ENCODE data around the gene ZNF48. TPM values are rescaled to one million over a fixed set of nuclear protein-coding genes. Genes with fewer than 3 reads are reported as not detected.

ZNF48 gene
- total RNA-seq, 1 donor from 2014 or later = 11.8 TPM

DNA sequence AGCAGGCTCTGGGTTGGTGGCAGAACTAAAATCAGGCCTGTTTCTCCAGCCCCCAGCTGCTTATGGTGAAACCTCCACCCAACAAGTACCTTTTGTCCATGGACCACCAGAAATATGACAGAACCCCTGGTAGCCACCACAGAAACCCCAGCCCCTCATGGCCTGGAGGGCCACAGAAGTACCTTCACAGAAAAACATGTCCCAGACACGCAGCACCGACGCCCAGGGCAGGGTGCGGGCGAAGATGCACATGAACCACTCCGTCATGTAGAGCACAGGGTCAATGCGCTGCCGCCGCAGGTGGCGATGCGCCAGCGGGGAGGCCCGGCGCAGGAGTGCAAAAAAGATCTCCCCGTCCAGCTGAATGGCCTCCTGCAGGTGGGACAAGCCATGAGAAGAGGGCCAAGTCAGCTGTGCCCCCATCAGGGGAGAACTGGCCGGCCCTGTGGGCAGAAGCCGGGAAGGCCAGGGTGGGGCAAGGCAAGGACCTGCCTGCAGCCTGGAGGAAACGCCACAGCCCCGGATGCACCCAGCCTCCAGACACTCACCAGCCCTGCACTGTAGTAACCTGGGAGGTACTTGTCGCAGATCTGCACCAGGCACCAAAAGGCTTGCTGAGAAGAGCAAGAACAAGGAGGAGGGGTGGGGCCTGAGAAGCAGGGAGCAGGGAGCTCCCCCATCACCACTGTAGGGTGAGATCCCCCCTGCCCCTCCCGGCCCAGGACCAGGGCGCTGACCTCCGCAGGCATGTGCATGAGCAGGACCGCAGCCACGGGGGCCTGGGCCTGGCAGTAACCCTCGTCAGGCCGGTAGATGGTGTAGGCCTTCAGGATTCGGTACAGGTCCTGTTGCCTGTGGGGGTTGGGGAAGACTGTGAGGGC lies 36.0 kb upstream of the ZNF48 start:
- no peak for DNase-seq (ENCODE audit: low spot score)

DNA sequence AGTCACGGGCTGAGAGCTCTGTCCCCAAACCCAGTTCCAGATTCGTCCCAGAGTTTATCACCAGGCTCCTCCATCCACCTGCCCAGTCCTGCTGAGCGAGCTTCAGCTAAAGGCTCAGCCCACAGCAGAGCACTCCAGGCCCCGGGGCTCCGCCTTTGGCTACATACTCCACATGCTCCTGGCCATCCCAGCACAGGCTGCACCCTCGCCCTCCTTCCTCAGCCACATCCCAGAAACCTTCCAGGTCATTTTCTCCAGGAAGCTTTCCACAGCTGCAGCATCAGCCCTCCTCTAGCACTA lies 35.4 kb upstream of the ZNF48 start:
- DNase-seq (ENCODE audit: low spot score) = no peak

DNA sequence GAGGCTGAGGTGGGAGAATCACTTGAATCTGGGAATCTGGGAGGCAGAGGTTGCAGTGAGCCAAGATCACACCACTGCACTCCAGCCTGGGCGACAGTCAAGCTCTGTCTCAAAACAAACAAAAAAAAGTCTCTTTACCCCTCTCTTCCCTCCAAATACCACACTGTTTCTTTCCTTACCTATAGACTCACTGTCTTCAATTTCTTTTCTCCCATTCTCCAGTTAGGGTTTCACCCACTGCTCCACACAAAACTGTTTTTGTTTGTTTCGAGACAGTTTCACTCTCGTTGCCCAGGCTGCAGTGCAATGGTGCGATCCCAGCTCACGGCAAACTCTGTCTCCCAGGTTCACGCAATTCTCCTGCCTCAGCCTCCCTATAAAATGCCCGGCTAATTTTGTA lies 34.0 kb upstream of the ZNF48 start:
- no peak for DNase-seq (ENCODE audit: low spot score)

DNA sequence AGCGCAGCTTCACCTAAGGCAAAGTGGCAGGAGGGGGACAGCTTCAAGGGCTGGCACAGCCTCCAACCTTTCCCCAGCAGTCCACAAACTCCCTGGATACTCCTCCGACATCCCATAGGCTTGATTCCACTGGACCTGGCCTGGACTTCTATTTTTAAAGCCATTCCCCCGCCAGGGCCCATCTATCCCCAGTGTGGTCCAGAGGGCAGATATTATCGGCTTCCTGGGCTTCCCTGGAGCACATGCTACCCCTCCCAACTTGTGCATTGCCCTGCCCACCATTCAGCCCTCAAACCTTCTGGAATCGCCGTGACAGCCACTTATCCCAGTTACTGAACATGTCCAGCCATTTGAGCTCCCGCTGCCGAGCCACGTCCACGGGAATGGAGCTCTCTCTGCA lies 30.0 kb upstream of the ZNF48 start:
- no peak for DNase-seq (ENCODE audit: low spot score)

DNA sequence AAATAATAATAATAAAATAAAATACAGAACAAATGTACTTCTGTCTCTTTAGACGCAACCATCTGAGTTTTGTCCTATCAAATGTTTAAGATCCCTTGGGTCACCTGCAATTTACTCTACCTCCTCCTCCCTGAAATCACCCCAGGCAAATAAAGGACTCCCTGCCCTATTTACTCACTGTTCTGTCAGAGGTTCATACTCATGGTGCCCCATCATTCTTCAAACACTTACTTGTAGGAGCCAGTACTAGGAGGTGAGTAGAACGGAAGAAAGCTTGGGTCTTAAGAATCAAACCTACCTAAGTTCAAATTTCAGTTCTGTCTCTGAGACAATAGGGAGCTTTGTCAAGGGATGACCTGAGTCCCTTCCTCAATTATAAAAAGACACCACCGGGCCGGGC lies 28.7 kb upstream of the ZNF48 start:
- no peak for DNase-seq (ENCODE audit: low spot score)

DNA sequence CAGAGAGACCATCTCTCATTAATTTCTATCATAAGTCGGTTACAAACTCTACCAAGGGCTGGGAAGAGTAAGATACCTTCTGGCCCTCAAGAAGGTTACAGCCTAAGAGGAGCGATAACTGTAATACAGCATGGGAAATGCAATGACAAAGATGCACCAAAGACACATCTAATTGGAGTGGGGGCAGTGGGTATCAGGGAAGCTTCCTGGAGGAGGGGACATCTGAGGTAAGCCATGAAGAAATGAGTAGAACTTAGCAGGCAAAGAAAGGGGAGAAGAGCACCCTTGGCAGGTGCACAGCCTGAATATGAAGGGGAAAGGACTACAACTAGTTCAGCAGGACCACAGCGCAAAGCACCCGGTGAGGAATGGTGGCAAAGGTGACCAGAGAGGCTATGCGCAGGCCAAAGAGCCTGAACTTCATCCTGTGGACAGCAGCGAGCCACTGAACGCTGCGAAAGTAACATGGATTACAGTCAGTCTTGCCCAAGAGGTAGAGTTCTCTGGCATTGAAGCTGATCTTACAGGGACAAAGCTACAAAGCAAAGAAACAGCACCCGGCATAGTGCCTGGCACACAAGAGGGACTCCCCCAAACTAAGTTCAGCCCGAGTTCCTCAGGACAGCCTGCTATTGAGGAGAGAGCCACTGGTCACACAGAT lies 27.7 kb upstream of the ZNF48 start:
- DNase-seq (ENCODE audit: low spot score) = no peak

DNA sequence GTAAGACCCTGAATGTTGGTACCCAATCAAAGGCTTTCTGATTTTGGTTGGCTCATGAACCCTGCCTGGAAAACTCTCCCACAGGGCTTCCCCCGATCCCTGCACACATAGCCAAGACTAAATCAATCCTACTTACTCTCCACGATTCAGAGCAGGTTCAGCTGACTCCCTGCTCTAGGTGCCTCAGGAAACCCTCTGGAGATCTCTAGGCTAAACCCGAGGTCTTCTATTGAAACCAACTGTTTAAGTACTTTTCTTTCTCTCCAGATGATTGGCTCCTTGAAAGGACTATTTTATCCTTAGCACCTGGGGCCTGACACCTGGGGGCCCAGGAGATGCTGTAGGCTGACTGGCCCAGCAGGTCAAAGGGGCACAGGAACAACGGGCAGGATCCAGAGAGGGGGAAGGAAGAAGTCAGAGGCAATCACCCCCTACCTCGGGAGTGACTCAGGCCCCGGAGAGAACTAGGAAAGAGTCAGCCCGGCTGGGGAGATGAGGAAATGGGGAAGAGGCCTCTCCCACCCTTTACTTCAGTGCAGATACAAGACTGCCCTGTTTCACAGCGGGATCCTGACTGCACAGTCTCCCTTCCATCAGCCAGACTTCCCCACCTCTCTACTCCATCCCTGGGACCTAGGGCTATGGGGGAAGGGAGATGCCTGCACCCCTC lies 27.0 kb upstream of the ZNF48 start:
- no peak for DNase-seq (ENCODE audit: low spot score)

DNA sequence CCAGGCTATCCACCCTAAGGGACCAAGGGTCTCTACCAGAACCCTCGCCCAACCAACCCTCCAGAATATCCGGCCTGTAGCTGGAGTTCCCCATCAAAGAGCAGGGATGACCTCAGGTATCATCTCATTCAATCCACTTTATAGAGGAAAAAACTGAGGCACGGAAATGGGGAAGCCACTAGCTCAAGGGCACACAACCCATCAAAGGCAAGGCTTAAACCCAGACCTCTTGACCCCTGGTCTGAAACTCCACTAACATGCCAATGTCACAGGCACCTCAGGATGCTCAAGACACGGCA lies 26.5 kb upstream of the ZNF48 start:
- DNase-seq (ENCODE audit: low spot score) = no peak

DNA sequence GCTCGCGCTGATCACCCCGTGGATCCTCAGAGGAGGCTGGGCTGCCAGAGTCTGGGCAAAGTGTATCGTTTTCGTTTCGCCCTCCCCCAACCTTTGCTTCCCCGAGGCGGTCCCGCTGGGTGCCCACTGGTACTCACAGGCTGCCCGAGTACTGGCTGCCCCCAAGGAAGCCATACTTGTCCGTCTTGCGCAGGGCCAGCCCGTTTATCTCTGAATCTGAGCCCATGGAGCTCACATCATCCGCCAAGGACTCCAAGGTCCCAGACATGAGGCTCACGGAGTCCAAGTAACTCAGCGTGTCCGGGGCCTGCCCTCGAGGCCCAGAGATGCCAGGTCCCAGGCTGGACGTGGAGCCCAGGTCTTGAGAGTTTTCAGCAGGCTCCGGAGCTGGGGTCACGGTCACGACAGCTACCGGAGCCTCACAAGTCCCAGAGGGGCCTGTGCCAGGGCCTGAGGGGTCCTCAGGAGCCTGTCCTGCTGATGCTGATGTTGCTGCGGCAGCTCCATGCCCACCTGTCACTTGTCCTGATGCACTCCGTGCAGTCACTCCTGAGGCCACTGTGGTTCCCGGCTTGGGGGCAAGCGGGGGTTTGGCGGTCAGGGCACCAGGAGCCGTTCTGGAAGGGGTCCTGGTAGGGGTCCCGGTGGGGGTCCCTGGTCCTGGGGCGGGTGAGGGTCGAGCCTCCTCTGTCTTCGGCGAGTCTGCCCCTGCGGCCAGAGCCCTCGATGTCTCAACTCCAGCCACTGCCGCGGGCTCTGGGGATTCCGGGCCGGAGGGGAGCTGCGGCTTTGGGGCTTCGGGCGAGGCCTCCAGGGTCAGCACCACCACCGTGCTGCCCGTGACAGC lies 25.9 kb upstream of the ZNF48 start:
- no peak for DNase-seq (ENCODE audit: low spot score)

DNA sequence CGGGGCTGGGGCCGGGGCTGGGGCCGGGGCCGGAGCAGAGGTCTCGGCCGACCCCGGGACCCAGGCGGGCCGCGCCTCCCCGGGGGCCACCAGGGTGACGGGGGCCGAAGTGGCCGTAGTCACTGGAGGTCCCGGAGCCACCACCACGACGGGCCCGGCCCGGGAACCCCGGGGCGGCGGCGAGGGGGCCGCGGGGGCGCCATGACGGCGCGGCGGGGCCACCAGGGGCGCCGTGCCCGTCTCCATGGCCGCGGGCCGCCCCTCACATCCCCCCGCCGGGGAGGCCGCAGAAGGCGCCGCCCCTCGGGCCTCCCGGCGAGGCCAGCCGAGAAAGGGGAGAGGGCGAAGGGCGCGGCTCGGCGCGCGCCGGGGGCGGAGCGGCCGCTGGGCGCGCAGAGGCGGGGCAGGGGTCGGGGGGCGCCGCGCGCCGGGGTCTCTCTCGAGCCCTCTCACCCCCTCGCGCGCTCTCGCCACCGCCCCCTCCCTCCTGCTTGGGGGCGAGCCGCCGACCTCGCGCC lies 25.2 kb upstream of the ZNF48 start:
- no peak for DNase-seq (ENCODE audit: low spot score)

DNA sequence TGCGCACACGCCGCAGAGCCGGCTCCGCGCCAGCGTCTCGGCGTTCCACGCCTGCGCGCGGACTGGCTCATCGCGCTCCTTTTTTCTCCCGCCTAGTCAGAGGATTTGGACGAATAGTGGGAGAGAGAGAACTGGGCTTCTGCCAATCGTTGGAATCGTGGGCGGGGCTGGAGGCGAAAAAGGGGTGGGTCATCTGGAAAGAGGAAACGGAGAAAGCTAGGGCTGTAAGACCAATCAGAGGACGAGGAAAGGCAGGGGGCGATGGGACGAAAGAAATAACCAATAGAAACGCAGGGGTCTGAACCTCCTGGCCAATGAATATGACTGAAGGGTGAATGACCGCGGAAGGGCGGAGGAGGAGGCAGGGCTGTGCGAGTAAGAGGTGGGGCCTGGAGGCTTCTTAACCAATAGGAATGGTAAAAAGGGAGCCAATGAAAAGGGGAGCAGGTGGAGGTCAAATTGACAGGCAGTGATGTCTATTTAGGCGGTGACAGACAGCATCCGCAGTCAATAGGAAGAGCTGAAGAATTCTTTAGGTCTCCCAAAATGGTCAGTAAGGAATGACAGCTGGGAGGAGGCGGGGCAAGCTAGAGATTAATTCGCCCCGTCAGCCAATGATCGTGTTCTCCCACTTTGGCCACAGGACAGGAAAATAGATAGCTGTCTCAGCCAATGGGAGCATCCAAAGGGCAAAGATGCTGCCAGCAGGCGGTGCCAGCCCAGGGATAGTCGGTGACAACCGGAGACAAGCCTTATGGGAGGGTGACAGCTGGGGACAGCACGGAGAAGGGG lies 24.6 kb upstream of the ZNF48 start, which contains the start of gene TBC1D10B:
TBC1D10B (minus strand) TSS at position 39 of the 792 bp plus-strand sequence. CDS start 311 bp downstream, outside the sequence.
- peak; percentile 99 for DNase-seq (ENCODE audit: low spot score)

DNA sequence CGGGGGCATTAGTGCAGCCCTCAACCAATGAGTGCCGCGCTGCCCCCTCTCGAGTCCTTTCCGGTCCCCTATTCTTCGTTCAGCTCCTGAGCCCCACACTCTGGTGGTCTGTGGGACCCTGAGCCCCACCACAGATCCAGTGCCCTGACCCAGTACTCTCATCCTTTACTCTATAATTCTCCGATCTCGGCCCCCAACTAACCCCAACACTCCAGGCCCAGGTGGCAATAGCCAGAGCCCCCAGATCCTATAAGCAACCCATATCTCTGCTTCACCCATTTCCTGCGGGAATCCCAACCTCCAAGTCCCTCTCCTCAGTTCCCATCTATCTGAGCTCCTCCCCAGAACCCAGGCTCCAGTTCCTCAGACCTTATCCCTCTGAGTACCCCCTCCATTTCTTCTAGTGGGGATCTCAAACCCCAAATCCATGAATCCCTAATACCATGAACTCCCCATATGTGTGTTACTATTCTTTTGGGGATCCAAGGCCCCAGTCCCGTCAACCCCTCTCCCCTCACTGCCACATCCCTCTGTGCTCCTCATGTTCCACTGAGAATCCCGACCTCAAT lies 23.9 kb upstream of the ZNF48 start:
- DNase-seq (ENCODE audit: low spot score) = no peak

DNA sequence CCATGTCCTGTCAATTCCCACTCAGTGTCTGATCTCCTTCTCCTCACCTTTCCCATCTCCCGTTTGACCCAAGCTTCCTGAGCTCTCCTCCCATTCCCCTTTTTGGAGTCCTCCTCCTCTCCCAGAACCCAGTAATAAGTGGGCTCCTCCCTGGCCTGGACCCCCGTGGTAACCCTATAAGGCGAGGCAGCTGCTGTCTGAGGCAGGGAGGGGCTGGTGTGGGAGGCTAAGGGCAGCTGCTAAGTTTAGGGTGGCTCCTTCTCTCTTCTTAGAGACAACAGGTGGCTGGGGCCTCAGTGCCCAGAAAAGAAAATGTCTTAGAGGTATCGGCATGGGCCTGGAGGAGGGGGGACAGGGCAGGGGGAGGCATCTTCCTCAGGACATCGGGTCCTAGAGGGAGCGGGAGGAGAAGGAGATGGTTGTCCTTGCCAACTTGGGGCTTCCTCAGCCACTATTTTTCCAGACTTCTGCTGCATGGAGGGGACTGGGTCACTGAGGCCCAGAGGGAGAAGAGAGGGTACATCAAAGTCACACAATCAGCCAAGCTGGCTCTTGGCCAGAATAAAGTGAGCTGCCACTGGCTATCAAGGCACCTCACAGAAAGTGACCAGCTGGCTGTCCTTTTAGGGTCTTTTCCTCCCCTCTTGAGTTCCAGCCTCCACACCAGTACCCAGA lies 23.0 kb upstream of the ZNF48 start:
- no peak for DNase-seq (ENCODE audit: low spot score)

DNA sequence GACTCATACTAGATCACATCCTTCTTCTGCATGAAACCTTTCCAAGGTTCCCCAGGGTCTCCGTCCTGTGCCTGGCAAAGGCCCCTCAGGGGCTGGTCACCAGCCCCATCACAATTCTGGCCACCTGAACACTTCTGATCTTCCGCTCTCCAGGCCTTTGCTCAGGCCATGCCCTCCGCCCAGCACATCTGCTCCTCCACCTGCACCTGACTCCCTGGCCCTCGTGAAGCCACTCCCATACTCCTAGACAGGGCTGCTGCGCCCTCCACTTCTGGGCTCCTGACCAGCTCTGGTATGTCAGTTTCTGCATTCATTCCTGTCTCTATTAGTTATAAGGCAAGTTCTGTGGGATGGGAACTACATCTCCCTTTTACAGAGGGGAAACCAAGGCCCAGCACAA lies 22.5 kb upstream of the ZNF48 start:
- no peak for DNase-seq (ENCODE audit: low spot score)

DNA sequence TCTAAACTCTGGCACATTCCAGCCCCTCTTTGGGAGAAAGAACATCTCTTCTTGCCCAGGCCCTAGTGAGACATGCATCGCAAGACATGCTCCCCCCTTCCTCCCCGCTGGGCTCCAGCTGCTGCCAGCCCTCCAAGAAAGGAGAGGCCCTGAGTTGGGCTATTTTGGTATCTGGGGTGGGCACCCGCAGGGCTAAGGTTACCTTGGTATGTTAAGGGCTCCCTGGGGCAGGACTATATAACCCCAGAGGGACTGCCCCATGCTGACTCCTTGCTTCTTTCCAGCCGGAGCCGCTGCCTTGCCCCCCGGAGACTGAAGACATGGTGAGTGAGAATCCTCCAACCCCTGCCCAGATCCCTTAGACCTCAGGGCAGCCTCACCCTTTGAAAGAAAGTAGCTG lies 20.7 kb upstream of the ZNF48 start, which contains the start of gene MYL11:
MYL11 (plus strand) TSS at position 265 of the 400 bp plus-strand sequence; CDS start at position 321, 56 bp downstream.
- no peak for DNase-seq (ENCODE audit: low spot score)

DNA sequence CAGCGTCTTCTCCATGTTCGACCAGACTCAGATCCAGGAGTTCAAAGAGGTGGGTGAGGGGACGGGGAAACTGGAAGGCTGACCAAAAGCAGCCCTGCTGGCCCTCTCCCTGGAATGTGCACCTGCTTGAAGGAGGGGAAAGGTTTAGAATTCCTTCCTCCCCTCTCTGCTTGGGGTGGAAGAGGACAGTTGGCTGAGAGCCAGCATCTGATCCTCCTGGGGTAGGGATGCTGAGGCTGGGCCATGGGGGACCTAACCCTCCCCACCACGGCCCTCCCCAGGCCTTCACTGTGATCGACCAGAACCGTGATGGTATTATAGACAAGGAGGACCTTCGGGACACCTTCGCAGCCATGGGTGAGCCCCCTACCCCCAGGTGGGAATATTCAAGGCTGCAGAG lies 19.4 kb upstream of the ZNF48 start:
- no peak for DNase-seq (ENCODE audit: low spot score)

DNA sequence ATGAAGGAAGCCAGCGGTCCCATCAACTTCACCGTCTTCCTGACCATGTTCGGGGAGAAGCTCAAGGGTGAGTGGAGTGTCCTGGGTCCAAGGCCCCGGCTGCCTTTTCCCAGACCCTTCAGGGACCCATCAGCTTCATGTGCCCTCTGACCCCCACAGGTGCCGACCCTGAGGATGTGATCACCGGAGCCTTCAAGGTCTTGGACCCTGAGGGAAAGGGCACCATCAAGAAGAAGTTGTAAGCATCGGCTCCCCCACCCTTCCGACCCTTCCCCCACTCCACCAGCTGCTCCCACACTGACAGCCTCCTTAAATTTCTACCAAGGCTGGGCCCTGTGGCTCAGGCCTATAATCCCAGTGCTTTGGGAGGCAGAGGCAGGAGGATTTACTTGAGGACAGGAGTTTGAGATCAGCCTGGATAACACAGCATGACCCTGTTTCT lies 18.7 kb upstream of the ZNF48 start:
- no peak for DNase-seq (ENCODE audit: low spot score)

DNA sequence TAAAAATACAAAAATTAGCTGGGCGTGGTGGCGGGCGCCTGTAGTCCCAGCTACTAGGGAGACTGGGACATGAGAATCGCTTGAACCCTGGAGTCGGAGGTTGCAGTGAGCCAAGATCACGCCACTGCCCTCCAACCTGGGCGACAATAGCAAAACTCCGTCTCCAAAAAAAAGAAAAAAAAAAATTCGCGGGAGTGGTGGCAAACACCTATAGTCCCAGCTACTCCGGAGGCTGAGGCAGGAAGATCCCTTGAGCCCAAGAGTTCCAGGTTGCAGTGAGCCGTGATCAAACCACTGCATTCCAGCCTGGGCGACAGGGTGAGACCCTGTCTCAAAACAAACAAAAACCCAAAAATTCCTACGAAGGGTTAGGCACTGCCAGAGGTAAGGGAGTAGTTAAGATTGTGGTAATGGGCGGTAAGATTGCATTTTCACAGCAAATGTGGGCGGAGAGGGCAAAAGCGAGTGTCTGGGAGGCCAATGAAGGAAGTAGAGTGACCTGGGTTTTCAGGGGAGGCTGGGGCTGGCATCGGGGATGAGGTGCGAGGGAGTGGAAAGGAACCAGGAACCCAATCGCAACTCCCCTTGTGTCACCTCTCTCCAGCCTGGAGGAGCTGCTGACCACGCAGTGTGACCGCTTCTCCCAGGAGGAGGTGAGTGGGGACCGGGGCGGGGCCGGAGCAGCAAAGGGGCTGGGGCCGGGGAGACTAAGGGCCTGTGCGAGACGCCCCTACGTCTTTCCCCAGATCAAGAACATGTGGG lies 18.0 kb upstream of the ZNF48 start:
- no peak for DNase-seq (ENCODE audit: low spot score)

DNA sequence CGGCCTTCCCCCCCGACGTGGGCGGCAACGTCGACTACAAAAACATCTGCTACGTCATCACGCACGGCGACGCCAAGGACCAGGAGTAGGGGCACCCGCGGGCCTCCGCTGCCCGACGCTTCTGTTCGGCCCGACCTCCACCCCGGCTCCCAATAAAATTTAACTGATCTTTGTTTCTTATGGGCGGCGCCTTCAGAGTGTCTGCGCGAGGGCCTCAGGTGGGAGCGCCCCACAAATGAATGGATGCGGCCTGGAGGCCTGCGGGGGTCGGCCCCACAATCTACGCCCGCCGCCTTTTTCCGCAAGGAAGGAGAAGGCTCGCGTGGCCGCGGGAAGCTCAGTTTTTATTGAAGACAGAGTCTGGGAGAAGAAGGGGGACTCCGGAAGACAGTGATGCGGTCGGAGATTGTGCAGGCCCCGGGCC lies 17.4 kb upstream of the ZNF48 start:
- DNase-seq (ENCODE audit: low spot score) = peak; percentile 92
